ENCODE results near the gene FSCN2.

GRCh38 chr17:81569986-81570514 lies 41.9 kb downstream of the FSCN2 start:
- TF ChIP-seq, protein P1, sequence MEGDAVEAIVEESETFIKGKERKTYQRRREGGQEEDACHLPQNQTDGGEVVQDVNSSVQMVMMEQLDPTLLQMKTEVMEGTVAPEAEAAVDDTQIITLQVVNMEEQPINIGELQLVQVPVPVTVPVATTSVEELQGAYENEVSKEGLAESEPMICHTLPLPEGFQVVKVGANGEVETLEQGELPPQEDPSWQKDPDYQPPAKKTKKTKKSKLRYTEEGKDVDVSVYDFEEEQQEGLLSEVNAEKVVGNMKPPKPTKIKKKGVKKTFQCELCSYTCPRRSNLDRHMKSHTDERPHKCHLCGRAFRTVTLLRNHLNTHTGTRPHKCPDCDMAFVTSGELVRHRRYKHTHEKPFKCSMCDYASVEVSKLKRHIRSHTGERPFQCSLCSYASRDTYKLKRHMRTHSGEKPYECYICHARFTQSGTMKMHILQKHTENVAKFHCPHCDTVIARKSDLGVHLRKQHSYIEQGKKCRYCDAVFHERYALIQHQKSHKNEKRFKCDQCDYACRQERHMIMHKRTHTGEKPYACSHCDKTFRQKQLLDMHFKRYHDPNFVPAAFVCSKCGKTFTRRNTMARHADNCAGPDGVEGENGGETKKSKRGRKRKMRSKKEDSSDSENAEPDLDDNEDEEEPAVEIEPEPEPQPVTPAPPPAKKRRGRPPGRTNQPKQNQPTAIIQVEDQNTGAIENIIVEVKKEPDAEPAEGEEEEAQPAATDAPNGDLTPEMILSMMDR (conservative IDR thresholded peaks at IDR 0.05; ENCODE audit: low read length), result no peak
- no peak for TF ChIP-seq EZH2phosphoT487 (IDR thresholded peaks at IDR 0.05; ENCODE audit: borderline replicate concordance, low read depth, low read length)

Data from OCI-LY7 (cell line).